SK-N-SH (cell line): ENCODE results near the gene RHOG.

Source experiments
- CHD2 ChIP-seq: fragments of 150-350 bp; IDR thresholded peaks from 2 replicates; pipeline ENCODE4 v1.6.1; 2018; ENCODE audit warnings: low read length; ENCODE audit not compliant: partially characterized antibody
- CTCF ChIP-seq: fragments of 200-600 bp; sonication (generic); IDR thresholded peaks from 2 replicates; pipeline ENCODE4 v1.6.1; 2017; ENCODE audit warnings: antibody characterized with exemption, mild to moderate bottlenecking, moderate library complexity
- JUND ChIP-seq: IDR thresholded peaks from 2 replicates; pipeline ENCODE4 v1.4.0; 2012
- PBX3 ChIP-seq: IDR thresholded peaks from 2 replicates; pipeline ENCODE4; 2012
- RAD21 ChIP-seq: IDR thresholded peaks from 2 replicates; pipeline ENCODE4 v1.6.1; 2012; ENCODE audit warnings: mild to moderate bottlenecking, low read length
- REST ChIP-seq: IDR thresholded peaks from 2 replicates; pipeline ENCODE4 v1.6.1; 2012; ENCODE audit warnings: mild to moderate bottlenecking, low read depth, low read length, moderate library complexity
- TAF1 ChIP-seq: IDR thresholded peaks from 2 replicates; pipeline ENCODE4 v1.6.1; 2012; ENCODE audit warnings: low read depth, mild to moderate bottlenecking, low read length, moderate library complexity, borderline replicate concordance
- USF1 ChIP-seq: IDR thresholded peaks from 2 replicates; pipeline ENCODE4 v1.4.0; 2012; ENCODE audit warnings: low read depth, borderline replicate concordance
- YY1 ChIP-seq: IDR thresholded peaks from 2 replicates; pipeline ENCODE4 v1.4.0; 2012; ENCODE audit warnings: low read depth, mild to moderate bottlenecking
- ZBTB33 ChIP-seq: IDR thresholded peaks from 2 replicates; pipeline ENCODE4 v1.4.0; 2012; ENCODE audit warnings: low read depth, borderline replicate concordance

GRCh38 chr11:3890014-3890413 lies 49.3 kb upstream of the RHOG start:
- TF ChIP-seq TAF1 (no peak), ZBTB33 (no peak), PBX3 (no peak), CTCF (no peak), REST (no peak), JUND (no peak), CHD2 (no peak), USF1 (no peak), YY1 (no peak), RAD21 (no peak)
